C4-2B (cell line): ENCODE data around the gene CCER1.

Experiments
- CTCF ChIP-seq: fragments of 450-650 bp; conservative IDR thresholded peaks from 2 replicates; pipeline ENCODE4 v1.5.1; 2017; ENCODE audit warnings: mild to moderate bottlenecking
- ZFX ChIP-seq: fragments of 450-650 bp; IDR thresholded peaks from 2 replicates; pipeline ENCODE4 v1.6.1; 2017

GRCh38 chr12:90989686-90990111, 34.7 kb upstream of the CCER1 start:
- TF ChIP-seq CTCF (no peak), ZFX (no peak)
